Fibroblast of upper back skin (primary cell): ENCODE results near the gene FRMD5.

Experiments
- DNase-seq: peaks from one replicate; pipeline ENCODE4 v3.0.0-alpha.2; 2013

FRMD5 gene

GRCh38 chr15:43919540-43920253, 275.4 kb downstream of the FRMD5 start:
- no peak for DNase-seq

- DNase-seq = no peak
These were observed 276.4 kb downstream of the FRMD5 start for GRCh38 chr15:43918717-43919116.

- no peak for DNase-seq
These were observed 278.8 kb downstream of the FRMD5 start for GRCh38 chr15:43916326-43916660.

DNA sequence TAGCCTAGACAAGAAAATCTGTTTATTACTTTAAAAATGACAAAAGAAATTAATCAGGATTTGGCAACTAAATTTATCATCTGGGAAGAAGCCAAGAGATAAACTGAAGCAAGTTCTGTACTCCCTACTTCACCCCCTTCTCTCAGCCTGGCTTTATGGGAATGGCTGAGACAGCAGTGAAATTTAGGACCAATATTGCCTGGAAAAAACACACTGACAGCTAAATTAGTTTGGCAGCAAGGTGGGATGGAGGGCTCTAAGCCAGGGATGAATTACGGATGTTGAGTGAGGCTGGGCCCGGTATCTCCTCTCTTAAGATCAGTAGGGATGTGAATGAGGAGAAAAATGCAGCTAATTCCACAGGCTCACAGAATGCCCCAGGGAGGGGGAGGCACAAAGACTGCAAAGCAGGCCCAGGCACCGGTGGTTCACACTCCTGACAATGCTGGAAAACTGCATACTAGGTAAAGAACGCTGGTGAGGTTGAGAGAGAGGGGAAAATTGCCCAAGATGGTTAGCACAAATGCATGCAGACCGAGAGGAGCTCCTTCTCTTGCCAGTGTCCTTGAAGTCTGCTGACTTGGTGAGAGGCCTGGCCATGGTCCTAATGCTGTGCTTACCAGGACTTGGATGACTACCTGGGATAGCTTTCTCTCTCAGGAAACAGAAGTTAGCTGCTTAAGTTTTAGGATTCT, 279.3 kb downstream of the FRMD5 start:
- DNase-seq = no peak

DNA sequence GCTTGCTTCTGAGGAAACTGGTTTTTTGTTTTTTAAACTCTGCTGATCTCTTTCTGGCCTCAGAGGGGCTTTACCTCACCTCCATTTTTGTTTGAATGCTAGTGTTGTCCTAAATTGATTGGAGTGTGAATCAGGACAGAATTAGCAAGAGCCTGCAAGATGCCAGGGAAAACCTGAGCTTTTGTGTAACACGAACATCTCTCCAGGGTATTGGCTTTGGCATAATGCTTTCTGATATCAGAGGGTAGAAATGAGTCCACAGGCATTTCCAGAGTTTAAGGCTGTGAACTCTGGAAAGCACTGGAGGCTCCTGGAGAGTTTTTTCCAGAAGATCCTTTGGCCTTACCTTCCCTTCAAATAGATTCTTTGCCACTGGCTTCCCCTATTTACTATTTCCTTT, 281.1 kb downstream of the FRMD5 start:
- DNase-seq = no peak

DNA sequence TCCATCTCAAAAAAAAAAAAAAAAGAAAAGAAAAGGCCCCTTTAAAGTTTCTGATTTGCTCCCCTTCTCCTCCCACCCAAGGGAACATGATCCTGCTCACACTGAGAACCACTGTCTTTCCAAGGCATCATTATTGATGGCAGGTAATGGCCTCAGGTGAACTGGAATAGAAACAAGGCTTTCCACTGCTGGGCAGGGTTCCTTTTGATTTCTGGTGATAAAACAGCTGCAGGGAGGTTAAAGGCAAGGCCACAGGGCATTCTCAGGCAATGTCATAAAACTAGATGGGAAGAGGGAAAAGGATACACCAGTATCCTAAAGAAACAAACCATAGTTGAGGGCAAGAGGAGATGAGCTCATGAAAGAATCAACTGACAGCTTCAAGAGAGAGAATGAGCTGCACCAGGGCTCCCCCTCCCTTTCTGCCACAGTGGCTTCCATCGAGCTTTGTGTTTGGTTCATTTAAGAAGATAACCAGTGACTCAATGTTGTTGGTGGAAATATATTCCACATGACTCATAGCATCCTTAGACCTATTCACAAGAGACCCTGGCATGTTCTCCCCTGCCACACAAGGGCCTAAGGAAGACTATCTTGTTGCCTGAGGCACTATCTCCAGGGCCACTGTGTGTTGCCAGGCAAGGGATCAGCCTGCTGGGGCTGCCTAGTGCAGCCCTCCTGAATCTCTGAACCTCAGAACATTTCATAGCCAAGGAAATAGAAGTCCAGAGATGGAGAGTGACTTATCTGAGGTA, 281.9 kb downstream of the FRMD5 start:
- peak; percentile 96 for DNase-seq

- DNase-seq = no peak
These were observed 282.9 kb downstream of the FRMD5 start for GRCh38 chr15:43912208-43912607.

DNA sequence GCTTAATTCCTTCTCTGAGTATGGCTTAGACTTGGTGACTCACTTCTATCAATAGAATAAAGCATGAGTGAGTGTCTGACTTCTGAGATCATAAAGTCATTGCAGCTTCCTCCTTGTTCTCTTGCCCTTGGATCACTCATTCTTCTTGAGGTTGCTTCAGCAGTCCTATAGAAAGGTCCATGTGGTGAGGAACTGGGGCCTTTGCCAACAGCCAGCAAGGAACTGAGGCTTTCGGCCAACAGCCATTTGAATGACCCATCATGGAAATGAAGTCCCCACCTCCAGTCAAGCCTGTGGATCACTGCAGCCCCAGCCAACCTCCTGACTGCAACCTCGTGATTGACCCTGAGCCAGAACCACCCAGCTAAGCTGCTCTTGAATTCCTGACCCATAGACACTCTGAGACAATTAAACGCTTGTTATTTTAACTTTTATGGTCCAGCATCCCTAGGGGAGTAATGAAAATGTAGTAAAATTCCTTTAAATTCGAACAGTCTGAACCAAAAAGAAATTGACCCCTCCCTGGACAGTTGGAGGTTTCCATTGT, 283.8 kb downstream of the FRMD5 start:
- DNase-seq = peak; percentile 97

GRCh38 chr15:43908516-43909050, 286.5 kb downstream of the FRMD5 start:
- no peak for DNase-seq

DNA sequence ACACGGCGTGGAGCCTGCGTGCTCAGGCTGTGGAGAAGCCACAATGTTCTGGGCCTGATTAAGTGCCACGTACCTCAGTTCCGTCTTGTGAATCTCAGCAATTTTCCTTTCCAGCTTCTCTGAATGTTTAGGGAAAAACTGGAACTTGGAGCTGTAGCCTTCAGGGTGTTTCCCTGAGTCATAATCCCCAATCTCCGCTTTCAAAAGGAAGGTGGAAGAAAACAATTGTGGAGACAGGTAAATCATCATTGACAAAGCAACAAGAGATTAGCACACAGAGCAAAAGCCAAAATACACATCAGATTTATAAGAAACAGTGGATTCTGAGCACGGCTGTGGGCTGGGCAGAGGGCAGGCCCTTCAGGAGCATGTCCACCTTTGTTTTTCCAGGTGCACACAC, 289.3 kb downstream of the FRMD5 start:
- no peak for DNase-seq

DNA sequence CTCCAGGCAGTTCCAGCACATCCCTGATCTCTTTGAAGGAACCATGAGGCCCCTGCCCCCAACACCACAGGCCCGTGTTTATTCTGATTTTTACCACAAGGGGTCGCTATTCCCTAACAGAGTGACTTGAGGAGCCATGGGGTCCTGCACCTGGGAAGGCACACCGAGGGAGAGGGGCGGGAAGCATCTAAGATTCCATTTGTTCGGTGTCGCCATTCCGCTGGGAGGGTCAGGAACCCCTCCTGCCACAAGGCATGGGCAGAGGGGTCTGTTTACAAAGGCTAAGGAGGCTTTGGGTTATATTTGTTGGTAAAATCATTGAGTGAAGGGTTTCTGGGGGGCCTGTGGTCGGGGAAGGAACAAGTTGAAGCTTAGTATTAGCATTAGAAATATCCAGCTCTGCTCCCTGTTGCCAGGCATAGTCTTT, 291.2 kb downstream of the FRMD5 start:
- peak; percentile 74 for DNase-seq

DNA sequence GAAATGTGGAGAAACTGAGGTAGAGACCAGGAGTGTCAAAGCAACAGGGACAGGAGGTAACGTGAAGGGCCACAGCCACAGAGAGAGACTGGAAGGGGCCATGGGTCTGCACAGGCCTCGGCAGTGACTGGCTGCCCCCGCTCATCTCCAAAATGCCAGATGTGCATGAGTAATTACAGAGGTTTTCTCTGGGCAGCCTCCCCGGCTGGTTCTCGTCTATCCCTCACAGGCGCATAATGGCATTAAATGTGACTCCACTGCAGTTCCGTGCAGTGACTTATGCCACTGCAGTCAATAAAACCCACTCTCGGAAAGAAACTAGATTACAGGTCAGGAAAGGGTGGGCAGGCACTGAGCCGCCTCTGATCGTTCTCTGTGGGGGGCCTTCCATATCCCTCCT, 293.6 kb downstream of the FRMD5 start:
- no peak for DNase-seq

- no peak for DNase-seq
These were observed 294.1 kb downstream of the FRMD5 start for GRCh38 chr15:43900996-43901395.

DNA sequence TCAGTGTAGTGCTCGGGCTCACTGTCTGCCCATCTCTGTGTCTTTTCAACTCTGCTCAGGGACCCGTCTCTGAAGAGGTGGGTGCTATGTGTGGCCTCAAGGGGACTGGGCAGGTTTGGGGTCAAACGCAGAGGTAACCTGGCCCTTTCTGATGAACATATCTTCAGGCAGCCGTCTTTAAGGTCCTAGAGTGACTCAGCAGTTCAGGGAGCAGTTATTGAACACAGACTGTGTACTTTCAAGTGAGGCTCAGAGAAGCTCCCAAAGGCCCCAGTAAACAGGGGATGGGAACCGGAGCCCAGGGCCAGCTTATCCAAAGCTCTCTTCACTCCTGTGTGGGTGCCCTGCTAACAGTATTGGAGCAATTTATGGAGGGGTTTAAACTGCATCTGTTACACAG, 295.1 kb downstream of the FRMD5 start:
- no peak for DNase-seq

DNA sequence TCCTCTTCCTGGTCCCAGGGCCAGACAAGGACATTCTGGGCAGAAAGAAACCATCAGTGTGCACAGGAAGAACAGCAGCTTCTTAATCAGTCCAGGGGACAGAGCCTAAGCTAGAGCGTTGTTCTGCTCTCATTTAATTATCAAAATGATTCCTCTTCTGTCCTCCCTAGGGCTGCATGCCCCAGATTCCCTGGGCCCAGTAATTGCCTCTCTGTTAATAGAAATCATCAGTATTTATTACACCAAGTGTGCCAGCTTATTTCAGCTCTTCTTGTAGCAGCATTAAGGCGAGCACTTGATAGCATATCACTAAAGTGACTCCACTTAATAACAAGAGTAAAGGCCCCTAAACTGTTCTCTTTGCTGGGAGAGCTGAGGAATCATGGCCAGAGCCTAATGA, 296.2 kb downstream of the FRMD5 start:
- no peak for DNase-seq

- DNase-seq = no peak
These were observed 298.5 kb downstream of the FRMD5 start for GRCh38 chr15:43896543-43896942.

- no peak for DNase-seq
These were observed 299.5 kb downstream of the FRMD5 start for GRCh38 chr15:43895586-43895985.

GRCh38 chr15:43893956-43894355, 301.1 kb downstream of the FRMD5 start:
- DNase-seq = no peak

DNA sequence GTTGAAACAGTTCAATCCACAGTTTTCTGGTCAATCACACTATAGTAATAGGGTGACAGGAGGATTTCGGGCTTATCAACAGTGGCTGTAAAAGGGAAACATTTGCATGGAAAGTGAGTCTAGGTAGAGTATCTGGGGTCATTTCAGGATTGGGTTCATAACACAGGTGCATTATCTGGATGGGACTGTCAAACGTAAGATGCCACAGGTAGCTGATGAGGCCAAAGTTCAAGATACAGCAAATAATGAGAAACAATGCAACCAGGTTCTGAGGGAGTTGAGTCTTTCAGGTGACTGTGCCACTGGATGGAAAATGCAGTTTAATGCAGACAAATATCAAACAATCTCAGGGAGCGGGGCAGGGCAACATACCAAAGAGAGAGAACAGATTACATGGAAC, 306.0 kb downstream of the FRMD5 start:
- DNase-seq = no peak

DNA sequence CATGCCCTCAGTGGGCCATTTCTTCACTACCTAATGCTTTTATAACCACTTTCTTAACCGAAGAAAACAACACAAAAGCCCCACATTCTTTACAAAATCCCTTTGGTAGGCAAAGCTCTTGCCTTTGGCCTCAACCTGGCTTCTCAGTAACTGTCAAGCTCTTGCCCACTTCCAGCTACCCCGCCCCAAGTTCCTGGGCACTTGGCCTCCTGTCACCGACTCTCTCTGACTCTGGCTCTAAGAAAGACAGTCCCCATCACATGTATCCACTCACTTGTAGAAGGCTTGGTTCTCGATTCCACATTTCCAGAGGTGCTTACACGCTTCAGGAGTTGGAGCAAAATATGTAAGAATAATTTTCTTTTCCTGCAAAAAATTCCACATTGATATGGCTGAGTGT, 307.2 kb downstream of the FRMD5 start:
- DNase-seq = no peak

DNA sequence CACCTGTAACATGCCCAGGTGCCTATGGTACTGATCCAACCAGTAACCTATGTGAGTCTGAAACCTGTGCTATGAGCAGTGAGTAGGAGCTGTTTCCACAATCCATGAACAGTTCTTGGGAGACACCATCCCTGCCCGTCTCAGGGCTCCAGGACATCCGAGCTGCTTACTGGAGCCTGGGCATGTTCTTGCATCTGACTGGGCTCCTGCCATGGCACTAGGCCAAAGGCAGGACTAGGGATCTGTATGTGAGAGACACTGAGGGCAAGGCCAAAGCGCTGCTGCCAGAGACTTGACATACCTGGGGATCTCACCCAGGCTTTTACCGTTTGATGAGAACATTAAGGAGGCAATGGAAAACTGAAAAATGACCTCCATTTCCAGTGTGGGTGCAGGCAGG, 308.5 kb downstream of the FRMD5 start:
- DNase-seq = no peak

DNA sequence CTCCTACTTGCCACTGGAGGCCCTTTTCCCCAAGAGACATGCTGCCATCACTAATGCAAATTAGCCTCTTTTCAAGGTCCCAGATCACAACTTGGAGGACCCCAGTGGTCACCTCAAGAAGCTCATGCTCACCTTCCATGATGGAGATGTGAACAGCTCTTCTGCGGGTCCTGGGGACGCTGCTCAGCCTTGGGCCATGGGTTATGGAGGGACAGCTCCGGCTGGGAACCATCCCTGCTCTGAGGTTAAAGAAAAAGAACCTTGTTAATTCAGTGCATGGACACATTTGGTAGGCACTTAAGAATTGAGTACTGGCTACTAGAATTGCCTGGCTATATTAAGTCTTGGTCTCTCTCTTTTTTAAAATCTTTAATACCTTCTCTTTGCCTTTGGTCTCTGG, 311.5 kb downstream of the FRMD5 start:
- DNase-seq = no peak

- peak; percentile 6 for DNase-seq
These were observed 313.1 kb downstream of the FRMD5 start for GRCh38 chr15:43881944-43882343.

- DNase-seq = no peak
These were observed 313.8 kb downstream of the FRMD5 start for GRCh38 chr15:43881245-43881644.
